Inflammatory macrophage treated with lipopolysaccharide for 1 hour (primary cell): Measurements from ENCODE around the gene TTLL4.
"Not testable (repeated sequence)": the region's sequence is repeated elsewhere in the genome, so short reads cannot be mapped to it uniquely, and the experiment has no call there.

Source experiments
- DNase-seq, 2 donors: peaks; one replicate each; pipeline ENCODE4 v3.0.0-alpha.2; 2020 to 2022

TTLL4 gene

GRCh38 chr2:218745160-218745558 is 34.5 kb downstream of the TTLL4 start:
- DNase-seq, result peak; percentile 91 to 97

DNA sequence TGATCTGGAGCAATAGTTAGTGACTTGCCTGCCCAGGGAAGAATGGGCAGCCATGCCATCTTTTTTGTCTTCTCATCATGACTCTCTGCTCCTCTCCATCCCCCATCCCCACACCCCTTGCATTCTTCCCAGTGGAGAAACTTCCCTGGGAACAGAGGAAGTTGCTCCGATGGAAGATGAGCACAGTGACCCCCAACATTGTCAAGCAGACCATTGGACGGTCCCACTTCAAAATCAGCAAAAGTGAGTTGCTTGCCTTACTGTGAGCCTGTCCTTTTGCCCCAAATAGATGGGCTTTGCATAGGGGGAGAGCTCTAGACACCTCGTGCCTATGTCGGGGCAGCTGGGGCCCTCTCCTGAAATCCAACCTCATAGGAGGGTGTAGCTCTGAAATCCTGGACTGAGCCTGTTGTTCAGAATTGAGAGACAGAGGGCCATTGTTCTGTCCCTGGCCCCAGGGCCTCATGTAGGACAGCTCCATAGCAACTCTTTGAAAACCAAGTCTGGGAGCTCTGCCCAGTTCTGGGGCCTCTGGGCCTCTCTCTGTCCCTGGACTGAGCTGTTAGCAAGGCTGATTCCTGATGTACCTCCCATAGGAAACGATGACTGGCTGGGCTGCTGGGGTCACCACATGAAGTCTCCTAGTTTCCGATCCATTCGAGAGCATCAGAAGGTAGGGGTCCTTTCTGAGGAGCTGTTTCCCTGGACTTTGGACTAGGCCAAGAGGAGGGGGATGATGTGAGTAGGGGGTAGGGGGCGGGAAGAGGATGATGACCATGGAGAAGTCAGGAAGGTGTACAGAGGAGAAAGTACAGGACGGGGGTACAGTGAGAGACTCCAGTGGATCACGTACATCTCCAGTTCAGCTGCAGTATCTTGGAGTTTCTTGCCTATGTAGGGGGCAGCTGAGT is 35.2 kb downstream of the TTLL4 start:
- no peak for DNase-seq

DNA sequence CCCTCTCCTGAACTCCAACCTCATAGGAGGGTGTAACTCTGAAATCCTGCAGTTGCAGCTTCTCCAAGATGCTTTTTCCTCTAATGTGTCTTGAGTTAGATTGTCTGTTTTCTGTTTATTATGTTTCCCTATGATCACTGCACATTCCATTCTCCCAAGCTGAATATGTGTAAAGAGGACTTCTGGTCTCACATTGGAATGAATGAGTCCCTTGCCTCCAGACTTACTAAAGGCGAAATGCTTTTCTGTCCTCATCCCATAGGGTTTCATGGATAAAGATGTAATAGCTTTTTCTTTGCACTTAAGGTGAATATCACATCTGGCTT is 35.8 kb downstream of the TTLL4 start:
- DNase-seq, result no peak

DNA sequence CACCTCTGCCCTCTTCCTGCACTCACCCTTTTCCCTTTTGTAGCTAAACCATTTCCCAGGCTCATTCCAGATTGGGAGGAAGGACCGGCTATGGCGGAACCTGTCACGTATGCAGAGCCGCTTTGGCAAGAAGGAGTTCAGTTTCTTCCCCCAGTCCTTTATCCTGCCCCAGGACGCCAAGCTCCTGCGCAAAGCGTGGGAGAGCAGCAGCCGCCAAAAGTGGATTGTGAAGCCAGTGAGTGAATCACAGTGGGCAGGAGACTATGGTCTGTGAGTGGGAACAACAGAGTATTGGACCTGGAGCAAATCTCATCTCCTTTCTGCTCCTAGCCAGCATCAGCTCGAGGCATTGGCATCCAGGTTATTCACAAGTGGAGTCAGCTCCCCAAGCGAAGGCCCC is 36.3 kb downstream of the TTLL4 start:
- no peak for DNase-seq

GRCh38 chr2:218748741-218749441 is 38.3 kb downstream of the TTLL4 start:
- peak; percentile 39 for DNase-seq

DNA sequence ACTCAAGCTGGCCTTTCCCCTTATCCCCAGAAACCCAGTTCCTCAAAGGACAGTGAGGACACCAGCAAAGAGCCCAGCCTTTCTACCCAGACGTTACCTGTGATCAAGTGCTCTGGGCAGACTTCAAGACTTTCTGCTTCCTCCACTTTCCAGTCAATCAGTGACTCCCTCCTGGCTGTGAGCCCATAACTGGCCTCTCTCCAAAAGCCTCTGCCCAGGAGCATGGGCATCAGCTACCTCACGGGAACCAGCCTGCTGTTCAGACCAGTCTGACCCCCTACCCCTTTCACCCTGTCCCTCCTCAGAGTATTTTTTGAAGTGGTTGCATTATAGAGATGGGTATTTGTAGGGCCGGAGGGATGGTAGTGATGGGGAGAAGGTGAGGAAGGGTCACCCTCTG is 43.6 kb downstream of the TTLL4 start:
- DNase-seq, result no peak

GRCh38 chr2:218754781-218755180 is 44.1 kb downstream of the TTLL4 start:
- DNase-seq, result no peak

GRCh38 chr2:218755198-218755566 is 44.5 kb downstream of the TTLL4 start:
- DNase-seq, result no peak

- no peak for DNase-seq
Observed at GRCh38 chr2:218755567-218756404, 45.2 kb downstream of the TTLL4 start.

- no peak for DNase-seq
Observed at GRCh38 chr2:218756599-218757377, 46.2 kb downstream of the TTLL4 start.

GRCh38 chr2:218761795-218762194 is 51.2 kb downstream of the TTLL4 start:
- DNase-seq, result no peak

DNA sequence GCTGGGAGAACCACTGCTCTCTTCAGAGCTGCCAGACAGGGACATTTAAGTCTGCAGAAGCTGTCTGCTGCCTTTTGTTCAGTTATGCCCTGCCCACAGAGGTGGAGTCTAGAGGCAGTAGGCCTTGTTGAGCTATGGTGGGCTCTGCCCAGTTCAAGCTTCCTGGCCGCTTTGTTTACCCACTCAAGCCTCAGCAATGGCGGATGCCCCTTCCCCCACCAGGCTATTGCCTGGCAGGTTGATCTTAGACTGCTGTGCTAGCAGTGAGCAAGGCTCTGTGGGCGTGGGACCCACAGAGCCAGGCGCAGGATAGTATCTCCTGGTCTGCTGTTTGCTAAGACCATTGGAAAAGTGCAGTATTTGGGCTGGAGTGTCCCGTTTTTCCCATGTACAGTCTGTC is 62.1 kb downstream of the TTLL4 start:
- DNase-seq, result not testable (repeated sequence)

DNA sequence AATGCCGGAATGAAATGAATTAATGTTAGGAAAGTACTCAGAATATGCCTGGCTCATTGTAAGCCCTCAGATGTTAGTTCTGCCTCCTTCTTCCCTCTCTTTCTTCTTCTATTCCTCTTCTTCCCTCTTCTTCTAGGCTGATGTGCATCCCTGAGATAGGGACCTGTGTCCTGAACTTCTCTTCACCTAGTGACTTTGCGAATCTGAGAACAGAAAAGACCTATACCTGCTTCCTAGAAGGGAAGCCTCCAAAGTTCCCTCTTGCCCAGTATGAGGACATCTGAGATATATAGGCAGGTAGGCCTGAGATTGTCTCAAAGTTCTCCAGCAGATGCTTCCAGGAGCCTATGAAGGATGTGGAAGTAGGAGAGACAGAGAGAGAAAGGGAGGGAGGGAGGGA is 63.2 kb downstream of the TTLL4 start:
- DNase-seq, result no peak

DNA sequence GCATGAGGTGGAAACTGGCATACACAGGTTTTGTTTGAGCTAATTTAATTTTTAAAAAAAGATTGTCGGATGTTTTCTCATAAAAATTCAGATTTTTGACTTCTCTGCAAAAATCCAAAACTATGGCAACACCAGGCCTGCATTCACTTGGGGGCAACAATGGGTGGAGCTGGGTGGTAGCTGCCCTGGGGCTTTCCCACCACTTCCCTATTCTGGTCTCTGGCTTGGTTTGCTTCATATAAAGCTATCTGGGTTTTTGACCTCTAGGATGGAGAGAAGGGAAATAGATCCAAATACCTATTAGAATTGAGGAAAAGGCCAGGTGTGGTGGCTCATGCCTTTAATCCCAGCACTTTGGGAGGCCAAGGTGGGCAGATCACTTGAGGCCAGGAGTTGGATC is 65.9 kb downstream of the TTLL4 start:
- peak in 1 of 2 donors; percentile 38 for DNase-seq

DNA sequence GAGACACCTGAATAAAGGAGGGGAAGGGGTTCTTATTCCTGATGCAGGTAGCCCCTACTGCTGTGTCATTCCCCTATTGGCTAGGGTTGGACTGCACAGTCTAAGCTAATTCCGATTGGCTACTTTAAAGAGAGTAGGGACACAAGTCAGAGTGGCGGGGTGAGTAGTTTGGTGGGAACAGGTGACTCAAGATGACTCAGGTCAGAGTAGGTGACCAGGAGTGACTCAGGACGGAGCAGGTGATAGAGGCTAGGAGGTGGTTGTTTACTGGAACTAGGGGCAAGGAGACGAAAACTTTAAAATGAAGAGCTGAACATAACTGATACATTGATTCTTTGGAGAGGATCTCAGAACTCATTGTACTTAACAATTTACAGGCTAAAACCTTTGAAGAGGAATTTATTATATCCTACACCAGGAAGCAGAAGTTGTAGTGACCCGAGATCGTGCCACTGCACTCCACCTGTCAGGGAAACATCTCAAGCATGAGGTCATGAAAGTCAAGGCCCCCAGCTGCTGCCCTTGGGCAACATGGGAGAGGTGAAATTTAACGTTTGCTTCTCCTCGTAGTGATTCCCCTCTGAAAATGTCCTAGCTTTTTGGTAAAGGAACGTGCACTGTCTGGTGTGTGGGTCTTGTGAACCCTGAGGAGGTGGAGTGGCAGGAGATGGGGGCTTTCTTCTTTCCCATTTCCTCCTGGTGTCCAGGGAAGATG is 66.8 kb downstream of the TTLL4 start:
- DNase-seq, result no peak

DNA sequence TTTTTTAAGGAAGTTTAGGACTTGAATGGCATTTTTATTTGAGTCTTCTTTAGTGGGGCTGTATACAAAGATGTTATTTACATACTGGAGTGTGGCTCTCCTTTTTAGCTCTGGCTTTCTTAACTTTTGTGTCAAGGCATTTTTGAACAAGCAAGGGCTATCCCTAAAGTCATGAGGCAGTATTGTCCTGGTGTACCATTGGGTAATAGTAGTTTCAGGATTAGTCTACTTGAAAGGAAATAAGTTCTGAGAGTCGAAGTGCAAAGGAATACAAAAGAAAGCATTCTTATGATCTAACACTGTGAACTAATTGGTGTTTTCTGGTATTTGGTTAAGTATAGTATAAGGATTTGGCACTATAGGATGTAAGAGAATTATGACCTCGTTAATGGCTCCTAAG is 69.4 kb downstream of the TTLL4 start:
- no peak for DNase-seq

DNA sequence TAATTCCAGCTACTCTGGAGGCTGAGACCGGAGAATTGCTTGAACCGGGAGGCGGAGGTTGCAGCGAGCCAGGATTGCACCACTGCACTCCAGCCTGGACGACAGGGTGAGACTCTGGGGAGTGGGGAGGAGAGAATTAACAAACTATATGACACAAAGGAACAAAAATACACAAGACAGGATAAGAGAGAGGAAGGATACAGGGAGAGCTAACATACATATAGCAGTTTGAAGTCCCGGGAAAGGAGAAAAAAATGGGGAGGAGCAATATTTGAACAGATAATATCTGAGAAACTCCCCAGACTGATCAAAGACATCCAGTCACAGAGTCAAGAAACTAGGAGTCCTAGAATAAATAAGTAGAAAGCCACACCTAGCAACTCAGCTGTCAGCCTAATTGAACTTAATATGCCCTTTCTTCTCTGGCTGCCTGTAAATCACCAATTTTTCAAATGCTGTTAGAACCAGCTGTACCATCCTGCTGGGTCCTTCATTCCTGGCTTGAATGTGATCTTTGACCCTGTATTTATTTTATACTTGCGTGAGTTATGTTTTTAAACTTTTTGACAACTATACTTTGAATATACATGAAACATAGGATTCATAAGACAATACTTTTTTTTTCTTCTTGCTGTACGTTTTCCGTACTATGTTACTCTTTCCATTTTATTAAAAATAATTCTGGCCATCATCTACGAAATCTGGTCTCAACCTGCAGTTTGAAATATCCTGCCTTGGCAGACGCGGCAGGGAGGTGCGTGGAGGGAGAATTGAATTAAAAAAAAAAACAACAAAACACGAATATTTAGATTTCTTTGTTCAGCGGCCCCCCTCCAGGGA is 70.4 kb downstream of the TTLL4 start:
- DNase-seq, result no peak

- DNase-seq, result peak; percentile 45 to 66
Observed at GRCh38 chr2:218781691-218782527, 71.3 kb downstream of the TTLL4 start, which contains the start of gene CYP27A1. Gene CYP27A1 (plus strand): TSS chr2:218782147. CDS start chr2:218782183, 36 bp downstream.

- no peak for DNase-seq
Observed at GRCh38 chr2:218782528-218782844, 71.9 kb downstream of the TTLL4 start.

DNA sequence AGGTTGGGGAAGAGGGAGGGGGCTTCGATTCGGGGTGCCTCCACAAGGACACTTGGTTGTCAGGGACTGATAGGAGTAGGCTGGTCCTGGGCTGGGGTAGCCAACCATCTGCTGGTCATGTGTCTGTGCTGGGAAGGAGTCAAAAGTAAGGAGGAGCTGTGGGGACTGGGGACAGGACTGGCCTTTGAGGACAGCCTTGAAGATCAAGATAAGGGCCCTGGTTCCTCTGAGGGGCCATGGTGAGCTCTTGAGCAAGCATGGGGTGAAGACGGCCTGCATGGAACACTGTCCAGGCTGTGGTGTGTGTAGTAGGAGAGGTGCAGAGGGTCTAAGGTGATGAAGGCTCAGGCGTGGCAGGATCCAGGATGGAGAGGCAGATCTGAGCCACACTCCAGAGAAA is 73.1 kb downstream of the TTLL4 start:
- peak in 1 of 2 donors; percentile 51 for DNase-seq
